T-helper 1 cell treated with Interleukin-12 subunit alpha and Interleukin-12 subunit beta and Interleukin-4 antibody, amounts not matched to agents 30 ng/mL and 1 ng/mL, for 36 hours (primary cell): ENCODE results near the gene RSRC2. TPM values are rescaled to one million over a fixed set of nuclear protein-coding genes. Genes with fewer than 3 reads are reported as not detected.
"Not testable (repeated sequence)": the region's sequence is repeated elsewhere in the genome, so short reads cannot be mapped to it uniquely, and the experiment has no call there.

Experiments
- intact Hi-C: fragments of 100-400 bp; cut with micrococcal nuclease; formaldehyde crosslinking; loops from one replicate; pipeline ENCODE4 v1.15.1; 2024
- total RNA-seq: library from RNA; stranded (reverse); gene quantifications from 2 replicates; pipeline ENCODE4 v1.2.3, GENCODE V29; 2022

Gene RSRC2
- total RNA-seq, 1 donor from 2014 or later = 98.4 TPM

DNA sequence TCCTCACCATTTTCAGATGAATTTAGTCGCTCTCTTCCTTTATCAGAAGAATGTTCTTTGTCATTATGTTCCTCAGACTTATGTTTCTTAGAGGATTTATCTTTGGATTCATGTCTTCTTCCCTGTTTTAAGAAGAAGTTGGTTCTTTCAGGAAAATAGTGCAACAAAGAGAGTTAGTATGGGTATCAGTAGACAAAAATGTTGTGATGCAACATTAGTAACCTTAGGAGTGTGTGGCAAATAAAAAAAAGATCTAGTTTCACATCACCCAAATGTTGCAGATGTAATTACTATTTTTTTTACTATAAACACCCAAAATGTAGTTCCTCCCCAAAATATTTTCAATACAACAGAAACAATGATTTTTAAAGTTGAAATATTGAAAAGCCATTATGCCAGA lies 7.8 kb downstream of the RSRC2 start:
- intact Hi-C loops = no loop called here

DNA sequence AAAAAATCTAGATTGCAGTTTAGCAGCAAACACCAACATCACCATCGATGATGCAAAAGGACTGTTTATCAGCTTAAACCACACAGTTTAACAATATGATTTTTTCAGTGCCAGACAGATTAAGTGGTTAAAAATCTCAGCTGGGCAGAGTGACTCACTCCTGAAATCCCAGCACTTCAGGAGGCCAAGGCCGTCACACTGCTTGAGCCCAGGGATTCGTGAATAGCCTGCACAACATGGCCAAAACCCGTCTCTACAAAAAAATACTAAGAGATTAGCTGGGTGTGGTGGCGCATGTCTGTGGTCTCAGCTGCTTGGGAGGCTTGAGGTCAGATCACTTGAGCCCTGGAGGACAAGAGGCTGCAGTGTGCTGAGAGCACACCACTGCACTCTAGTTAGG lies 8.9 kb downstream of the RSRC2 start:
- intact Hi-C loops = no loop called here

DNA sequence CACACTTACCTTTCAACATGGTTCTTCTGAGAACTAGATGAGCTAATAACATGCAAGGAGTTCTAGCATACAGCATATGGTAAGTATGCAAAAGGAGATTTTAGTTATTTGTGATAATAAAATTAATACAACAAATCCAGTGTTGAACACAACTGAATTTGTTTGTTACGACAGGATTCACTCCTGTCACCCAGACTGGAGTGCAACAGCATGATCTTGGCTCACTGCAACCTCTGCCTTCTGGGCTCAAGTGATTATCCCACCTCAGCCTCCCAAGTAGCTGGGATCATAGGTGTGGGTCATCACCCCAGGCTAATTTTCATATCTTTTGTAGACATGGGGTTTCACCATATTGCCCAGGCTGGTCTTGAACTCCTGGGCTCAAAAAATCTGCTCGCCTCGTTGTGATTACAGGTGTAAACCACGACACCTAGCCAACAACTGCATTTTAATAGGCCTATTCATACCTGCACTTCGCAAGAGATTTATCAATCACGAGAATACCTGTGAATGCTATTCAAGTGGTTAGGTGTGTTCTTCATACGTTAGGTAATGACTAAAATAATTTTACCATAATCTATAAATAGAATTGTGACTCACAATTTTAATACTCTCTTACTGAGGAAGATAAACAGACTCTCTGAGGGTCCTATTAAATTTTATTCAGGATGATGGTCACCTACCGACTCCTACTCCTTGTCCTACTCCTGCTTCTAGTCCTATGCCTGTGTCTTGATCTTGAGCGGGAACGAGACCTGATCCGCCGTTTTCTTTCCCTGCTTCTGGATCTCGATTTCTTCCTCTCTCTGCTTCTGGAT lies 10.0 kb downstream of the RSRC2 start:
- intact Hi-C loops = no loop called here

DNA sequence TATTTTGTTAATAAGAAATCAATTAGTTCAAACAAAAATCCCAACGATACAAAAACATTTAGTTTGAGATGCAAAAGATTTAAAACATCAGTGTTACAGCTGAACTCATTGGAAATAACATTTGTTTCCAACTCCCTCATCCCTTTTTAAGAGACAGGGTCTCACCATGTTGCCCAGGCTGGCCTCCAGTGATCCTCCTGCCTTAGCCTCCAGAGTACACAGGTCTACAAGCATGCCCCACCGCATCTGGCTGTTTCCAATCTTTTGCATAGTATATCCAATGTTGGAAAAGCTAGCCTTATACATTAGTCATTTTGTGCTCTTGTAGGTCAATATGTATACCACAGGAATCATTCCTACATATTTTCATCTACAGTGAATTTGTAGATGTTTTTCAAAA lies 11.5 kb downstream of the RSRC2 start:
- intact Hi-C loops = no loop called here

DNA sequence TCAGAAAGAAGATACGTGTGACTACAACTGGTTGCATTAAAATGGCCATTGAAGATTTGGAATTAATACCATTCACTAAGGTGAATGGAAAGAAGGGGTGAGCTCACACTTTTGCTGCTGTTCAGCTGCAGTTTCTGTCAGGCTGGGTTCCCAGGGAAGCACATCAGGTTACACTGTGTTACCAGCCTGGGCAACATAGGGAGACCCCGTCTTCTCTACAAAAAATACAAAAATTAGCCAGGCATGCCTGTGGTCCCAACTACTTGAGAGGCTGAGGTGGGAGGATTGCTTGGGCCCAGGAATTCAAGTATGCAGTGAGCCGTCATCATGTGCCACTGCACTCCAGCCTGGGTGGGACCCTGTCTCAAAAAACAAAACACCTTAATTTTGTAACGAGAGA lies 13.1 kb downstream of the RSRC2 start:
- intact Hi-C loops = no loop called here

DNA sequence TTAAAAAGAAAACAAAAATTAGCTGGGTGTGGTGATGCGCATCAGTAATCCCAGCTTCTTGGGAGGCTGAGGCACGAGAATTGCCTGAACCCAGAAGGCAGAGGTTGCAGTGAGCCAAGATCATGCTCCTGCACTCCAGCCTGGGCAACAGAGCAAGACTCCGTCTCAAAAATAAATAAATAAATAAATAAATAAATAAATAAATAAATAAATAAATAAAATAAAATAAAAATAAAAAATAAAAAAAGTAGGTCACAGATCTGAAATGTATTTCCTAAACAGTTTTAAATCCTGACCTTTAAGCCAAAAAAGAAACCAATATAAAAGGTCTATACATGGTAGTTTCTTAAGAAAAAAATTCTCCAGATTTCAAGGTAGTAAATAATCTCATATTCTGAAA lies 13.7 kb downstream of the RSRC2 start:
- intact Hi-C loops = not testable (repeated sequence)

DNA sequence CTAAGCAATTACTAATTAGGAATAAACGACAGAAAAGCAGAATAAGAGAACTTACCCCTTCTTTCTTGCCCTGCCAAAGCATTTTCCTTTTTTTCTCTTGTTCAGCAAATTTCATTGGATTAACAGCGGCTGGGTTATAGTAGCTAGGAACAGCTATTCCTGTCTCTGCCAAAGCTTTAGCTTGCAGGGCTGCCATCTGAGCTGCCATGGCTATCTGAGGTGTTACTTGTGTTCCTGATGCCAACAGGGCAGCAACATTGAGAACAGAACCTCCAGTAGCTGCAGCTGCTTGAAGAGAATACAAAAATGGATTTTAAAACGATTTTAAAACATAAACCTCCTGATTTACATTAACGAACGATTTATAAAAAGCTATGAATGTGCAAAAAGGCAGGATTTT lies 18.6 kb downstream of the RSRC2 start:
- intact Hi-C loops = no loop called here

DNA sequence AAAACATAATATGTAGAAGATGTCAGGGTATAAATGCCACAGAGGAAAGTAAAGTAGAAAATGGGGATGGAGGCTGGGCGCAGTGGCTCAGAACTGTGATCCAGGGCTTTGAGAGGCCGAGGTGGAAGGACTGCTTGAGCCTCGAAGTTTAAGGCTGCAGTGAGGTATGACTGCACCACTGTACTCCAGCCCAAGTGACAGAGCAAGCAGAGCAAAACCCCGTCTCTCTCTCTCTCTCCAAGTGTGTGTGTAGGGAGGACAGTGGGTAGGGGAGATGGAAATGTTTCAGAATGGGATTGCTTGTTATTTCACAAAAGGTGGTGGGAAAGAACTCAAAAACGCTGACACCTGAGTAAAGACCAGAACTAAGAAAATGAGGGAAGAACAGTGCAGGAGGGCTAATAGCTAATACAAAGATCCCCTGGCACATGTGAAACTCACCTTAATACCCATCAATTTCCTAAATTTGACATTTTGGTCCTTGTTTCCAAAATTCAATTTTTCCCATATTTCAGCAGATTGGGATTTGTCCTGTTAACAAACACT lies 20.3 kb downstream of the RSRC2 start:
- intact Hi-C loops = no loop called here

DNA sequence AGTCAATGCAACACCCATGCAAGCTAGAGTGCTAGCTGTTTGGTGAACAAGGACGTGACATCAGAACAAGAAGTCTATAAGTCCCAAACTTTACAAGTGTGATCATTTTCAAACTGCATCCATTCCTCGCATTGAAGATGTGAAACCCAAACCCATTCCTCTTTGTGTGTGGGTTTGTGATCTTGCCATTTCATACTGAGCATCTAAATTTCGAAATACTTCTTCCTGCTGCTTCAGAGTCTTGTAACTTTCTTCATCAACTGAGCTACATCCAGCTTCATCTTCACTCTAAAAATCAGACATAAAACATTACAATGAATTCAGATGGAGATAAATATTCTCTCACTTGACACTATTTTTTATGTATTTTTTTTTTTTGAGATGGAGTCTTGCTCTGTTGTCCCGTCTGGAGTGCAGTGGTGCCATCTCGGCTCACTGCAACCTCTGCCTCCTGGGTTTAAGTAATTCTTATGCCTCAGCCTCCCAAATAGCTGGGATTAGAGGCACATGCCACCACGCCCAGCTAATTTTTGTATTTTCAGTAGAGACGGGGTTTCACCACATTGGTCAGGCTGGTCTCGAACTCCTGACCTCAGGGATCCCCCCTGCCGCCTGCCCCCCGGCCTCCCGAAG lies 21.2 kb downstream of the RSRC2 start:
- intact Hi-C loops = no loop called here

DNA sequence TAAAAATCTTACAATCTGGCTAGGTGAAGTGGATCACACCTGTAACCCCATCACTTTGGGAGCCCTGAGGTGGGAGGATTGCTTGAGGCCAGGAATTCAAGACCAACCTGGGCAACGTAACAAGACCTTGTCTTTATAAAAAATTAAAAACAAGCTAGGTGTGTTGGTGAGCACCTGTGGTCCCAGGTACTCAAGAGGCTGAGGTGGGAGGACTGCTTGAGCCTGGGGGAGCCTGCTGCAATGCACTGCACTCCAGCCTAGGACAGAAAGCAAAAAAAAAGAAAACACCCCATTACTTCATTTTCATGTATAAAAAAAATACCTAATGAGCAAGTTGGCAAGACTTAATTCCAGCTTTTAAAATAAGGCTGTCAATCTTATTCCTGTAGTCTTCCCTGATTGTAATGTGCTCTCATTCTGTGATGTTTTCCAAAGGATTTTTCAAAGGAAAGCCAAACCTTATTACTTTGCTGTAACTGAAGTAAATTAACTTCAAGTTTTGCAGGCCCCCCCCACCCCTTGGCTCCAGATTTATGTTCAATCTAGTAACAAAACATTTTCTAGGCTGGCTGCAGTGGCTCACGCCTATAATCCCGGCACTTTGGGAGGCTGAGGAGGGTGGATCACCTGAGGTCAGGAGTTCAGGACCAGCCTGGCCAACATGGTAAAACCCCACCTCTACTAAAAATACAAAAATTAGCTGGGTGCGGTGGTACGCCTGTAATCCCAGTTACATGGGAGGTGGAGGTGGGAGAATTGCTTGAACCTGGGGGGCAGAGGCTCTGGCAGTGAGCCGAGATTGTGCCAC lies 22.7 kb downstream of the RSRC2 start:
- intact Hi-C loops = loop anchor here (5.0 kb wide), 2 partner anchors 268 to 702 kb away; partner anchors contain the start of genes CCDC62 and SETD1B

DNA sequence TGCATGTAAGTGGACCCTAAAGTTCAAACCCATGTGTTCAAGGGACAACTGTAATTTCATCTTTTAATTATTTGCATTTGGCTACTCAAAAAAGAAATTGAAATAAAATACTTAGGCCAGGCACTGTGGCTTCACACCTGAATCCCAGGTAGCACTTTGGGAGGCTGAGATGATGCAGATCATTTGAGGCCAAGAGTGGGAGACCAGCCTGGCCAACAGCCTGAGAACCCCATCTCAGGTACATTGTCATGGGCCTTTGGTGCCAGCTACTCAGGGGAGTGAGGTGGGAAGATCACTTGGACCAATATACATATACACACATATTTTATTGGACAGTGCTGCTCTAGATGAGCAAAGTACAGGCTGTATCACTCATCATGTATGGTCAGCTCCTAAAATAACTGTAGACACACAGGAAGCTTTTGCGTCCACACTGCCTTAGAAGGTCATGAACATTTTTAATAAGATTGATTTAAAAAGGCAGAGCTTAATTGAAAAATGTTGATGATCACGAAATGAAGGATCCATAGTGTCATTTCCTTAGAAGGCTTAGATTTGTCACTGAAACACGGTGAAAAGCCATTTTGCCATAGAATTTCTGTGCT lies 23.5 kb downstream of the RSRC2 start:
- intact Hi-C loops = loop anchor here (5.0 kb wide), 2 partner anchors 269 to 701 kb away; partner anchors contain the start of genes CCDC62 and SETD1B

DNA sequence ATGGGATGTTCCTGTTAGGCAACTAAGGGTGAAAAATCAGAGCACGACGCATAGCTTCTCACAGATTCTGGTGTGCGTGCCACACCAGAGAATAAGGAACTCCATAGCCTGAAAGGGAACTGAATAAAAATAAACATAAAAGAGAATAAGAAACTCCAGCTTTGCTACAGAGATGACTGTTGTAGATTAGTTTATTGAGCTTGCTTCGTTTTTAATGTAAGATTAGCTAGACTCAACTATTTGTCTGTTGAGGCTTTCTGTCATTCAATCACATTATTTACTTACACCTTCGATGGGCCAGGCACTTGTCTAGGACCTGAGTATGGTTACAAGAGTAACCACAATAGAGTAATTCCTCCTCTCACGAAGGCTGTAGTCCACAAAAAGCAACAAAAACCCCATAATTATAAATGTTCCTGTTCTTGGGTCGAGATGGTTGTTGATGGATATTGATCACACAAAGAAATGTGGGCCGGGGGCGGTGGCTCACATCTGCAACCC lies 25.2 kb downstream of the RSRC2 start:
- intact Hi-C loops = loop anchor here (1.0 to 5.0 kb wide), 9 partner anchors 26 to 732 kb away; partner anchors contain the start of genes ABCB9, CCDC62, DENR and DIABLO

DNA sequence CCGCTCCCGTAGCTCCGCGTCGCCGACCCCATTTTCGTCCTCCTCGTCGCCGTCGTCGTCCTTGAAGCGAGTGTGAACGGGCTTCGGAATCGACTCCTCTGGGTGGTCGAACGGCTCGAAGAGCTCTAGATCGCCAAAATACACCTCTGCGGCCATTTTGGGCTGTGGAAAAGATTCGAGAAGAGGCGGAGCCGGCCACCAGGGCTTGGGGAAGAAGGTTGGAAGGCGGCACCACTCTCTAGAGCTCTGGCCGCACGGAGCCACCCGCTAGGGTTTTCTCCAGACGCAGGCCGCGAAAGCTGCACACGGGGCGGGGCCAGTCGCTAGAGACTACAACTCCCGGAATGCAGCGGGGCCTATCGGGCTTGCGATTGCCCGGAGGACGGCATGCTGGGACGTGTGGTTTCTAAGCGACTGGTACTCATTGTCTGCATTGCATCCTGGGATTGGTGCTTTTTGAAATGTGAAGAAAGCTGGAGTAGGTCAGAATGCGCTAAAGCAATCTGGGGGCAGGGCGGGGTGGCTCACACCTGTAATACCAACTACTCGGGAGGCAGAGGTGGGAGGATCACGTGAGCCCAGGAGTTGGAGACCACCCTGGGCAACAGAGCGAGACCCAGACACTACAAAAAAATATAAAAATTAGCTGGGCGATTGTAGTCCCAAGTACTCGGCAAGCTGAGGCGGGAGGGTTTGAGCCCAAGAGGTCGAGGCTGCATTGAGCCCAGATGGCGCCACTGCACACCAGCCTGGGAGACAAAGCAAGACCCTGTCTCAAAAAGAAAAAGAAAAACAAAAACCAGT lies 25.8 kb downstream of the RSRC2 start, which contains the start of gene ZCCHC8:
TSS of gene ZCCHC8 (minus strand) at position 248 of the 804 bp plus-strand sequence. CDS start at position 156, 92 bp downstream.
- intact Hi-C loops = loop anchor here (1.0 to 5.0 kb wide), 13 partner anchors 26 to 732 kb away; partner anchors contain the start of genes ABCB9, CCDC62, DENR and DIABLO

DNA sequence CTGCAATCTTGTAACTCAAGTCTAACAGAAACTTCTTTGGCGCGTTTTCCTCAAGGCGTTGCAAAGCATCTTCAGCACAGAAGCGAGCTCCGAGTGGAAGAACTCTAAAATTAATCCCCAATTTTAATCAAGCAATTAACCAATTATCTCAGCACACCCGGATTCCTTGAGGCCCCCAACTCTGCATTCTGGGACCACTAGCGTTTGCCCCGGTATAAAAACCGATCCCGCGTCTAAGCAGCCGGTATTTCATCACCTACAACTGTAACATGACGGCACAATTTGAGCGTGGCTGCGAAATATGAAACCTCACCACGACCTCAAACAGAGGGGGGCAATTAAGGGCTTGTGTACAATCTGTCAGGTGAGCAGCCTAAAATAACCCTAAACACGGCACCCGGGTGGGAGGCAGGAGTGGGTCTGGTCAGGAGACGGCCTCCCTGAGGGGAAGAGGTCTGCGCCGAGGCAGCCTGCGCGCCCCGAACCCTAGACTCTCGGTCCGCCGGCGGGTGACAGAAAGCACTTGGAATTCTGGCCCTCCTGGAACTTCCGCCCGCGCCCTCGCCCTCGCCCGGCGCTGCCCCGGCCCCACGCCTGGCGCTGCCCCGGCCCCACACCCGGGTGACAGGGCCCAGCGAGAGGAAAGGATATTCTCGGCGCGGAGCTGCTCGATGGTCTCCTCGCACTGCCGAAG lies 26.6 kb downstream of the RSRC2 start:
- intact Hi-C loops = loop anchor here (1.0 to 5.0 kb wide), 7 partner anchors 47 to 698 kb away; partner anchors contain the start of genes ABCB9, CCDC62 and SETD1B

DNA sequence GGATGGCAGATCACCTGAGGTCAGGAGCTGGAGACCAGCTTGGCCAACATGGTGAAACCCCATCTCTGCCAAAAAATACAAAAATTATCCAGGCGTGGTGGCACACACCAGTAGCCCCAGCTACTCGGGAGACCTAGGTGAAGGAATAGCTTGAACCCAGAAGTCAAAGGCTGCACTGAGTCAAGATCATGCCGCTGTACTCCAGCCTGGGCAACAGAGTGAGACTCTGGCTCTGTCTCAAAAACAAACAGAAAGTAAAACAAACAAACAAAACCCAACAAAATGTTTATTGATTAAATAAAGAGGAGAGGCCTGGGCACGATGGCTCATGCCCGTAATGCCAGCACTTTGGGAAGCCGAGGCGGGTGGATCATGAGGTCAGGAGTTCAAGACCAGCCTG lies 31.5 kb downstream of the RSRC2 start:
- intact Hi-C loops = no loop called here

DNA sequence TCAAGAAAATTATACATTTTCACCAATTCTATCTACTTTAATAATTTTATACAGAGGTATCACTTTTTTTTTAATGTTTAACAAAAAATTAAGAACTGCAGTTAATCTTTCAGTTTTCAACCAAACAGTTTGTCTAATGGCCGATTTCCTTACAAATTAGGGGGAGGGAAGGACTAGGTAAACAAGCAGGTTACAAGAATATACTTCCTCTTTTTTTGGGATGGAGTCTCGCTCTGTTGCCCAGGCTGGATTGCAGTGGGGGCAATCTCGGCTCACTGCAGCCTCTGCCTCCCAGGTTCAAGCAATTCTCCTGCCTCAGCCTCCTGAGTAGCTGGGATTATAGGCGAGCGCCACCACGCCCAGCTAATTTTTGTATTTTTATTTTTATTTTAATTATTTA lies 33.5 kb downstream of the RSRC2 start:
- intact Hi-C loops = not testable (repeated sequence)

DNA sequence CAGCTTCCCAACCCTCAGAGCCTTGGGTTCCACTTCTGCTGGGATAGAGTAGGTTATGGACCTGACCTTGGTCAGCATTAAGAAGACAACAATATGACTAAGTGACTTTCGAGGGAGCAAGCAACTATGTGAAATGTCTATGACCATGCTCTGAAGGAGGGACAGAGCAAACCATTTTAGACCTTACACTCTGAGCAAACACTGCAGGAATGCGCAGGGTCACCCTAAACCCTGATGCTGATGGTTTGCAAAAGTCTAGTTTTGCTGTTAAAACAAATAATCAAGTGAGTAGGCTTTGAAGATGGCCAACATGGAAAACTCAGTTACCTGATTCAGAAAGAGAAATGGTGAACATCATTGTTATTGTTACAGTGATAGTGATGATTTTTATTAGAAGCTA lies 34.7 kb downstream of the RSRC2 start:
- intact Hi-C loops = no loop called here

DNA sequence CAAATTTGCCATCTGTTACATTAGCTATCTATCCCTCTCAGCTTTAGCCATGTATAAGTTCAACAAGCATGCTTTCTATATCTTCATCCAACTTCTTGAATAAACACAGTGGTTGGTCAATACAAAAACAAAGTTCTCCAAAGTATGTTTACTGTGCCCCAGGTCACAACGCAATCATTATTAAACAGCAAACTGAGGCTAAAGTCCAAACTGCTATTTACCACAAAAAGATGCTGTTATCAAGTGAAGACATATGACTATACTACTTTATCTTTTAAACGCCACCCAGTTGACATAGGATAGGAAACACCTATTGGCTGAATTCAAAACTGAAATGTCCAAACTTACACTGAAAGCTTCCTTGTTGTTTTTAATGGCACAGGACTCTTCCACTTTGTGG lies 37.7 kb downstream of the RSRC2 start:
- intact Hi-C loops = no loop called here

DNA sequence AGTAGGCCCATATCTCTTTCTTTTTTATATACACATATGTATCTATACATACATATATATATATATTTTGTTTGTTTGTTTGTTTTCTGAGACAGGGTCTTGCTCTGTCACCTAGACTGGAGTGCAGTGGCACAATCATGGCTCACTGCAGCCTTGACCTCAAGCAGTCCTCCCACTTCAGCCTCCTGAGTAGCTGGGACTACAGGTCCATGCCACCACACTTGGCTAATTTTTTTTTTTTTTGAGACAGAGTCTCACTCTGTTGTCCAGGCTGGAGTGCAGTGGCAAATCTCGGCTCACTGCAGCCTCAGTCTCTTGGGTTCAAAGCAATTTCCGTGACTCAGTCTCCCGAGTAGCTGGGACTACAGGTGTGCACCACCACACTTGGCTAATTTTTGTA lies 38.9 kb downstream of the RSRC2 start:
- intact Hi-C loops = not testable (repeated sequence)
